G401 (cell line): Measurements from ENCODE around the gene NFATC2. TPM values are rescaled to one million over a fixed set of nuclear protein-coding genes. Genes with fewer than 3 reads are reported as not detected.

Source experiments
- DNase-seq: peaks from one replicate; pipeline ENCODE4 v3.0.0-alpha.2; 2015; ENCODE audit warnings: low spot score
- in situ Hi-C: cut with HindIII; loops from 2 replicates; pipeline ENCODE4 v1.10.0; 2016; ENCODE audit warnings: low sequenced_read_pairs, mixed read lengths
- total RNA-seq: library from RNA; depleted of rRNA; stranded (reverse); fragments of >200 nt; shearing (Covaris generic); gene quantifications from 2 replicates; pipeline ENCODE4 v1.2.3, GENCODE V29; 2014

The NFATC2 gene
- total RNA-seq, 1 experiment from 2014 or later: 0.95 TPM

DNA sequence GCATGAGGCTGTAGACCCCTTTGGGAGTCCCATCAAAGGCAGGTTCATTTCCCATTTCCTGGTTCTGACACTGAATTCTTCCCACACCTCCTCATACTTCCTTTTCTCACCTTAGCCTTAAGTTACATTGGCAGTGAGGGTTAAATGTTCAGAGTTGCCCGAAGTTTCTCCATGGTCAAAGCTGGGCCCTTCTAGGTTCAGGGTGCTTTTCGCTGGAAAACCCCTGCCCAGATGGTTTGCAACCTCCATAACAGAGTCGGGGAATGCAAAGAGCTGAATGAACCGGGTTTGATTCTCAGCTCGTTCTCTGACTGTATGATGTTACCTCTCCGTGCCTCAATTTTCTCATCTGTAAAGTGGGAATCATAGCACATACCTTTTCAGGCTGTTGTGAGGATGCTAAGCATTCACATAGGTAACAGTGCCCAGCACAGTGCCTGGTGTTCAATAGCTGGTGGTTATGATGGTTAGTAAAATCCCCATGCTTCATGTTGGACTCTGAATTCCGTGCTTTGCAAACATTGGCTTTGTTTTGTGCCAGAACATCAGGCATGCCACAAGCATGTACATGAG lies 149.8 kb downstream of the NFATC2 start:
- in situ Hi-C loops: loop anchor here (25.0 kb wide), 1 partner anchor 195 kb away; no protein-coding TSS in a partner anchor
- DNase-seq: no peak

DNA sequence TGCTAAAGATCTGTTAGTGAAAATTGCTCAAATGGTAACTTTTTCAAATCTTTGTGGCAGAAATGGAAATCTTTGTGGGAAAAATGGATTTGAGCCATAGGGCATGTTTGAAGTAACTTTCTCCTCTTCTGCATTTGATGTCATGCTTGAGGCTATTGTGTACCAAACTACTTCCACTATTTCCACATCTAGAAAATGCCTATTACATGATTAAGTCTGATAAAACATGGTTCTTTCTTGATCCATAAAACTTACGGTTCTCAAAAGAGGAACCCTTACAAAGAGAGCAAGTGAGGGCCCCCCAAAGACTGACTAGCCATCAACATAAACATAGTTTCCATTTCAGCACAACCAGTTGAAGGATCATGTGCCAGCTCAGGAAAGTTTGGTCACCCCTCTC lies 150.6 kb downstream of the NFATC2 start:
- in situ Hi-C loops: loop anchor here (25.0 kb wide), 1 partner anchor 195 kb away; no protein-coding TSS in a partner anchor
- no peak for DNase-seq

DNA sequence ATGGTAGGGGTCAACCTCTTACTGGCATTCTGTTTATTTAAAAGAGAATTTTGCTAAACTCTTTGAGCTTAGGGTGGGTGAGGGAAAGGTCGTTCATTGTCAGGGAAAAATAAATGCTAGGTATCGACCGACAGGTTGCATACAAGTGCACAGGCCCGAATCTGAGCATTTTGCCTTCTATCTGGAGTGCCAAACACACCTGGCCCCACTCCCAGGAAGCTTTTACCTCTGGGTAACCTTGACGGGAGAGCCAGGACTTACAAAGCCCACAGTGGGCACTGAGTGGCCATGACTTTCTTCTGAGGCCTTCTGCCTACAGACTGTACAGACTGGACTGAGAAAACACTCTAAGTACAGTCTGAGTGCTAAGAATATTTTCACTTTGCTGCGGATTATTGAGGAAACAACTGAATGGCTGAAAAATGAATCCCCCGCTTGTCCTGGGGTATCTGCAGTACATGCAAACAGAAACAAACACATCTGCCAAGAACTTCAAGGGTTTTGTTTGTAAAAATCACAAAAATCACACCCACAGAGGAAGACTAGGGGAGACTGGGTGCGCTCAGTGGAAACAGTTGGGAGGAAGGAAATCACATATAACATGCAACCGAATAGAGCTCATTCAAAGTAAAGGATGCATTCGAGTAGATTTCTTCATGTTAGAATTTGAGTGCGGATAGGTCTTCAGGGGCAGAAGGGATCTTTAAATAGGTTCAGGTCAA lies 152.8 kb downstream of the NFATC2 start:
- in situ Hi-C loops: loop anchor here (25.0 kb wide), 1 partner anchor 198 kb away; no protein-coding TSS in a partner anchor
- DNase-seq: no peak

DNA sequence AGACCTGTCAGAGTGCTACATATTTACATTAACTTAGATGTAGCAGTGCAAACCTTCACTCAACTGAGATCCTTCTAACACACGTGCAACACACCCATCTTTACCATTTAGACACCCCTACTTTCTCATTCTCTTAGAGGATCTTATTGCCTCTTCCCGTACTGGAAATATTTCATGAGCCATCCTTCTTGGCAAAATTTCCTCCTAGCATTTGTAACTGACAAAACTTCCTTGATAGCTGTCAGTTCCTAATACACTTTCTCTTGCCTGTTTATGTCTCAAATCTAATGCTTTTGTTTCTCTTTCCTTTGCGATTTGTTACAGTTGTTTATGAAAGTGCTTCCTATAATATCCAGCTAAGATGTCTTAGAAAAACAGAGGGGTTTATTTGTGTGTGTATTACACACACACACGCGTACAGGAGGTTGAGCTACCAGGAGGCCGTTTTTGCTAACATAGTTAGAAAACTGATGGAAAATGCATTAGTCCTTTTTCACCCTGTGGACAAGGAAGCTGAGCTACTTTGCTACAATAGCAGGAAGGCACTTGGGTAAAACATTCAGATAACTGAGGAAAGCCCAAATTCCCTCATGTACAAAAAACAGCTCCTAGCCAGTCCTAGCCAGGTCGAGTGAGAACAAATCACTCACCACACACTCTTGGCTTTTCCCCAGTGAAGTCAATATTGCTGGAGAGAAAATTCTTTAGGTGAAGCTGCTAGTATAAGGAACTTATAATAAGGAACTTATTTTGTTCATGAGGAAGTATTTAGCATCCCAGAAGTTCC lies 153.6 kb downstream of the NFATC2 start:
- DNase-seq: no peak
- in situ Hi-C loops: loop anchor here (25.0 kb wide), 1 partner anchor 198 kb away; no protein-coding TSS in a partner anchor

DNA sequence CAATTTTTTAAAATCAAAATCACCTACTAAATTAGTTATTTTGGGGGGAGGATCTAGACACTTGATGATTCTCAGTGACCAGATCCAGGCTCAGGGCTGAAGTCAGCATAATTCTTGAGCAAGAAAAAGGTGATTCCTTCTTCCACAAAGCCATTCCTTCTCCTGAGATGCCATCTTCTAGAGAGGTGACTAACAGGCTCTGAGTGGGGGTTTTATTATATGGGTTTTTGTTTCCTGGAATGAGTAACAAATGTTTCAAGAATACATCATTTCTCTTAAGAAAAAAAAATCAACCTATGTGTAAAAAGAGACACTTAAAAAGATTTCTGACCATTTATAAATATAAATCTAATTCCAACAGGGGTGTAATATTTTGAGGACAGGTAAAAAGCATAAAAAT lies 154.3 kb downstream of the NFATC2 start:
- in situ Hi-C loops: loop anchor here (25.0 kb wide), 1 partner anchor 199 kb away; no protein-coding TSS in a partner anchor
- no peak for DNase-seq

DNA sequence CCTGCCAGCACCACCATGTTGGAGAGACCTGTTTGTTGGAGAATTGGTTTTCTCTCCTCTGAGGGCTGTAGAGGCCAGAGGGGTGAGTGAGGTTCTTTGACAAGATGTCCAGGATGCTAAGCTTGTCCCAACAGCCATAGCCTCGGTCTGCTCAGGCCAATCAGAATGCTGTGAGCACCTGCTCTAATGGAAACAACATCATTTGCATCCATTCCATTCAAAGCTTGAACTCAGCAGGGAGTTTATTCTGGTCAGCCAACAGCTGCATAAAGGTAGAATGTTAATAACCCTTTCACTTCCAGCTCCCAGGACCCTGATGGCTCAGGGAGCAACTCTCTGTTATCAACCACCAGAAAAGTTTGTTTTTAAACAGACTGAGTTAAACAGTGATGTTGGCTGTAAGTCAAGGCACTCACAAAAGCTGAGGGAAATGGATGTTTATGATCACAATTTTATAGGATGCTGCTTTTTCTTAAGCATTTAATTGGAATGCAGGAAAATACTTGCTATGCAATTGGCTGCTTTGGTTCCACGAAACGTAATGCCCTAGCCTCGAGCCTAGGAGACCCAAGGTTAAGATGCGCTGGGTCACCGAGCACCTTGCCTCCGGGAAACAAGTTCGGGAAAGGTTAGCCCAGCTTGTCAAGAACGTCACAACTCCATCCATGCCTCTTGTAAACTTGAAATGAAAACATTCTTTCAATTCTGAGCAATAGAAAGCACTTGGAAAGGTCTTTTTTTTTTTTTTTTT lies 155.2 kb downstream of the NFATC2 start:
- no peak for DNase-seq
- in situ Hi-C loops: loop anchor here (25.0 kb wide), 1 partner anchor 200 kb away; no protein-coding TSS in a partner anchor

DNA sequence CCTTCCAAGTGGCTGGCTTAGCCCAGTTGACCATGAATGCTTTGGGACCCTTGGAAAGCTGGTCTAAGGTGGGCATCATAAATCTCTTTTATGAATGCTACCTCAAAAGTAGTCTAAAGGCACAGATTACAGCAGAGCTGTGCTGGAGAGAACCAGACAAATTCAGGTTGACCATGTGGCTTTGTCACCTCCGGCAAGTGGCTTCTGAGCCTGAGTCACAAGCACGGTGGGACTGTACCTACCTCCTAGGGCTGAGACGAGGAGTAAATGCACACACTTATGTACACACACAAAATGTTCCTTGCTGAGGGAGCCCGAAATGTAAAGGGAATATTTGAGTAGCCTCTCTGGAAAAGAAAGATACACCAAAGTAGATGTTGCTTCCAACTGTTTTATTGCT lies 155.9 kb downstream of the NFATC2 start:
- in situ Hi-C loops: loop anchor here (25.0 kb wide), 1 partner anchor 201 kb away; no protein-coding TSS in a partner anchor
- no peak for DNase-seq

DNA sequence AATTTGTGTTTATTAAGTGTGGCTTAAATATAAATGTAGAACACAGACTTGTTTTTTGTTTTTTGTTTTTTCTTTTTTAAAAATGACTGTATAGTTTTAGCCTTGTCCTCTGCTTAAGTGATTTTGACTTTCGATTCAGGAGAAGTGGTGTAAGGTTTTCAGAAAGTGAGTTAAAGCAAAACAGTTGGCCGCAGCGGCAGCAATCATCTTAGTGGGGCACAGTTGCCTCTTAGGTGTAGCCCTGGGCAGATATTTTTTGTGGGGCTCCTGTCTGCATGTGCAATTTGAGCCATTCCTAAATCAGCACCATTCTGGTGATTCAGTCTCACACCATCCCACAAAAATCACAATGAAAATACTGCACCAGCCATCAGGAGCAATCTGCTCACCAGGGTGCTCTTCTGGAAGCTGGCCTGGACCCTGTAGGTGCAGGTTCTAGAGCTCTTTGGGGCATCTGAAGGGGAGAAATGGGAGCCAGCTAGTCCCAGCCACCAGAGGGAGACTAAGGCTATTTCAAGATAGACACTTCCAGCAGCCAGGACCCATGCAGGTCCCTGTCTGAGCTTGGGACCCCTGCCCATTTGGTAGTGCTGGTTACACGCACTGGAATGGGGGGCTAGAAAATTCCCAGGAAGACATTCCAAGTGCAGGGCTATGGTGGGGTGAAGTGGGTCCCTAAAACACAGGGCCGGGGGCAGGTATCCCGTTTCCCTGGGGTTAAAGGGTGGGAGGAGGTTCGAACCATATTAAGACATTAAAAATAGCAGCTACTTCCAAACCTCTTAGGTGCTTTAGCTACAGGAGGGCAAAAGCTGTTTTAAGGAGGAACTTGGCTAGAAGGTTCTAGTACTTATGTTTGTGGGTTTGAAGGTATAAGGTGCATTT lies 156.6 kb downstream of the NFATC2 start:
- in situ Hi-C loops: loop anchor here (25.0 kb wide), 1 partner anchor 201 kb away; no protein-coding TSS in a partner anchor
- DNase-seq: peak; percentile 13

DNA sequence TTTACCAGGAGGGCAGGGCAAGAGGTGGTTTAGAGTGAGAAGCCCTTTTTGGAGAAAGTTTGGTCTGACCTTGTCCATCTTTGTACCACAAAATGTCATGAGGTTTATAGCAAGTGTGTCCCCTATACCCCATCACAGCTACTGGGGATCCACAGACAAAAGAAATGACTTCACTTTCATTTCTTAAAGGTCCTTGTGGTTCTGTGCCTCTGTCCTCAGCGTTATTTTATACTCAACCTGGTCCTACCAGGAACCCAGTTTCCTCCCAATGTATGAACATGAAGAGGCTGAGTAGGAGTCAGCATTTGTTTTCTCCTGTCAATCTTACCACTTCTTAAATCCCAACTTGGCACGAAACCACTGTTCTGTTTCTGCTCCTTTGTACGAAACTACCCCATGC lies 157.6 kb downstream of the NFATC2 start:
- in situ Hi-C loops: loop anchor here (25.0 kb wide), 1 partner anchor 202 kb away; no protein-coding TSS in a partner anchor
- DNase-seq: no peak

DNA sequence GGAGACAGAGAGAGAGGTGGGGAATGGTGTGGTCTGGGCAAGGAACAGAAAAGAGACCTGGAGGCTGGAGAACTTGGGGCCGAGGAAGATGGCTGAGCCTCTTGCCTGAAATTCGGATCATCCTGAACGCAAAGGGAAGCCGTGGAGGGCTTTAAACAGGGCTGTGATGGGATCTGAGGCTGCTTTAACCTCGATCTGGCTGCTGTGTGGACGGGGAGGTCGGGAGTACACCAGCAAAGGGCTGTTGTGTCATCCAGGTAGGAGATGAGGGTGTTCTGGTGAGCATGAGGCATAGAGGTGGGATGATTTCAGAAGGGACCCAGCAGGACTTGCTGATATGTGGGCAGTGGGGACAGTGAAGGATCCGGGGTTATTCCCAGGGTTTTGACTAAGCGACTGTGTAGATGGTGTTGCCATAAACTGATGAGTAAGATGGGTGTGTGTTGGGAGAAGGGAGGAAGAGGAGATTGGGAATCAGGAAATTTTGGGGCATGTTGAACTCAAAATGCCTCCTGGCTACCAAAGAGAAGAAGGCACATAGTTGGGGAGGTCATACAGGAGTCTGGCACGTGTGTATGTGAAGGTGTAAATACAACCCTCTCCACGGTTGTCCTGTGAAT lies 158.5 kb downstream of the NFATC2 start:
- no peak for DNase-seq
- in situ Hi-C loops: loop anchor here (25.0 kb wide), 1 partner anchor 203 kb away; no protein-coding TSS in a partner anchor

DNA sequence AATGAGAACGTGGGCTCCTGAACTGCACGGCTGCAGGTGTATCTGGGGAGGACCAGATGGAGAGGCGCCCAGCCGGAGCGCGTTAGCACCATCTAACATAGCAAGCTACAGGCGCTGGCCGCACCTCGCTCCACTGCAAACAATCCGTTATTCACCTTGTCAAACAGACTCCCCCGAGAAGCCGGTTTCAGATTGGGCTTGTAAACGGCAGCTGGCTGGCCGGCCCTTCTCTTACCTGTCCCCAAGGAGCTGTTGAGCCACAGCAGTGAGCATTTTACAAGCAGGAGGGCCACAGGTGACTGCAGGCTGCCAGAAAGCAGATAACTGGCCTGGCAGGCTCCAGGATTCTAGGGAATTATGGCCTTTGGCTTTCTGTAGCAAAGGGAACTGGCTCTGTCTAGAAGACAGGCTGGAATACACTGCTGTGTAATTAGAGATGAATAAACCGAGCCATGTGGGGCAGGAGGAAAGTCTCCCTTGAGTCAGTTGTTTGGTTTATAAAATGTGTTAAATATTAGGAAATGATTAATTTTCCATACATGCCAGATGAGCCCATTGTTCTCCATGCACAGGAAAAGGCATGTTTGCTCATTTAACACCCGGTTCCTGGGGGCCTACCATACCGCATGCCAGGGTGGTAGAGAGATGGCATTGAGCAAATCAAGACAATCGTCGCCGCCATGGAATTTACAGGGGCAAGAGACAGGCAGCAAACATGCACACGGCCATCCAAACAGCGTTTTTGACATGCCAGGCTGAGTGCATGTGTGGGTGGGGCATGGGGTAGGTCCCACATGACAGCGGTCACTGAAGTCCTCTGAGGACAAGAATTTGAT lies 159.3 kb downstream of the NFATC2 start:
- DNase-seq: peak; percentile 84
- in situ Hi-C loops: loop anchor here (25.0 kb wide), 1 partner anchor 204 kb away; no protein-coding TSS in a partner anchor

DNA sequence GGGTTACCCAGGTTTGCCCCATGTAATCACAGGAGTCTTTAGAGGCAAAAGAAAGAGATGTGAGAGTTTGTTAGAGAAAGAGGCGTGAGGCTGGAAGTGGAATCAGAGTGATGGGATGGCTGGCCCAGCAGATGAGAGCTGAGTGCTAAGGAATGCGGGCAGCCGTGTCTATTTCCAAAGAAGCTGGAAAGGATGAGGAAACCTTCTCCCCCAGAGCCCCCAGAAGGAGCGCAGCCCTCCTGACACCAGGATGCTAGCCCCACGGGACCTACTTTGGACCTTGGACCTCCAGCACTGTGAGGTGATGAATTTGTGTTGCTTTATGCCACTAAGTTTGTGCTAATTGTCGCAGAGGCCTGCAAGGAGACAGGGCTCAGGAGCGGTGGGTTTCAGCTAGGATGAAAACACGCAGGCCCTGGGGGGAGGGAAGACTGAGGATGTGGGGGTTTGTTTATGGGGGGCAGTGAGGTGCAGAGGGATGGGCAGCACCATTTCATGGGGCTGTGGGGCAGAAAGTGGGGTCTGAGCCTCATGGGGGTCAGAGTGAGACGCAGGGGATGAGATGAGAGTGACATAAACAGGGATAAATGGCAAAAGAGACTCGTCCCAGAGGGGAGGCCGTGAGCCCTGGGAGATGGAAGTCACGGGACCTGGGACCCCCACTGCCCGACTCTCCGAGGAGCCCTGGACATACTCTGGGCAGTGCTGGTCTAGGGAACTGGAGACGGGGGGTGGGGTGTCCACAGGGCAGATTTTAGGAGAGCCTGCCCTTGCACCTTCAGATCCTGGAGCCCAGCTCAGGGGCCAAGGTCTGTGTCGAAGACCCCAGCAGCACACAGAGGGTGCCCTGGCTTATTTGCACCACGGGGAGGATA lies 160.2 kb downstream of the NFATC2 start:
- in situ Hi-C loops: loop anchor here (25.0 kb wide), 1 partner anchor 205 kb away; no protein-coding TSS in a partner anchor
- DNase-seq: no peak

DNA sequence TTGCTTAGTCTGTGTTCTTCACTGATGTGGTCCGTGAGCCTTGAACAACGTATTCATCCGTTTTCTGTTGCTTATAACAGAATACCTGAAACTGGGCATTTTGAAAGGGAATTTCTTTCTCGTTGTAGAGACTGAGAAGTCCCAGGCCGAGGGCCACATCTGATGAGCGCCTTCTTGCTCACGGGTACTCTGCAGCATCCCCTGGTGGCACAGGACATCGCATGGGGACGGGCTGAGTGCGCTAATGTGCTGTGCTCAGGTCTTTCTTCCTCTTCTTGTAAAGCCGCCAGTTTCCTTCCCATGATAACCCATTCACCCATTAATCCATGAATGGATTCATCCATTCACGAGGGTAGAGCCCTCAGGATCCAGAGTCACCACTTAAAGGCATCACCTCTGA lies 161.0 kb downstream of the NFATC2 start:
- no peak for DNase-seq
- in situ Hi-C loops: loop anchor here (25.0 kb wide), 1 partner anchor 206 kb away; no protein-coding TSS in a partner anchor

DNA sequence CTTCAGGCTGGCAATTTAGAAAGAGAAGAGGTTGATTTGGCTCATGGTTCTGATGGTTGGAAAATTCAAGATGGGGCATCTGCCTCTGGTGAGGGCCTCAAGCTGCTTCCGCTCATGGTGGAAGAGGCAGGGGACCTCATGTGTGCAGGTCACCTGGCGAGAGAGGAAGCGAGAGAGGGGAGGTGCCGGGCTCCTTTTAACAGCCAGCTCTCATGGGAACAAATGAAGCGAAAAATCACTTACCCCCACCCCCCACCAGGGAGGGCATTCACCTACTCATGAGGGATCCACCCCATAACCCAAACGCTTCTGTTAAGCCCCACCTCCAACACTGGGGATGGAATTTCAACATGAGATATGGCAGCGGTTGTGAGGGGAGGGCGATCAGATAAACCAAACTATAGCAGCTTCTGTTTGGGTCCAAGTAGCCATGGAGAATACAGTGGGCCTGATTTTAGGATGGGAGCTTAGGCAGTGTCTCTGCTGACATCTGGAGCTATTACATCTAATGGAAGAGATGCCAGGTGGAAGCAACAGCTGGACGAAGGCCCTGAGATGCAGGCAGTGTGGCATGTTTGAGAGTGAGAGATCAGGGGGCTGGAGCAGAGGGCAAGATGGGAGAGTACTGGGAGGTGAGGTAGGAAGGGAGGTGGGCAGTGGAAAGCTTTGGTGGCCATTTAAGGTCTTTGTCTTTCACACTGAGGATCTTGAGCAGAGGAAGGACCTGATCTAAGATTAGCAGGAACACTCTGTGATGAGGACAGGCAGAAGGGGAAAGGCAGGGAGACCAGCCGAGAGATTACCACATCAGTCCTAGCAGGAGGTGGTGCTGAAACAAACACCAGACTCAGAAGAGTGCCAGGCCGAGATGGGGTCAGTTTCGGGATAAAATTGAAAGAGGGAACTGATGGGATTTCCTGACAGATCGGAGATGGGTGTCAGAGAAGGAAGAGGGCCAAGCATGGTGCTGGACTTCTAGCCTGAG lies 161.8 kb downstream of the NFATC2 start:
- DNase-seq: no peak
- in situ Hi-C loops: loop anchor here (25.0 kb wide), 1 partner anchor 207 kb away; no protein-coding TSS in a partner anchor
